Smooth muscle cell (in vitro differentiated cells): ENCODE data around the gene SELENOO. TPM values are rescaled to one million over a fixed set of nuclear protein-coding genes. Genes with fewer than 3 reads are reported as not detected.

Source experiments
- DNase-seq: peaks from one replicate; lab custom pipeline; 2025; ENCODE audit not compliant: unreplicated experiment; lab: John Stamatoyannopoulos, UW
- H2AFZ ChIP-seq: fragments of 200-600 bp; sonication (generic); 2 replicates; pipeline ENCODE4 v1.6.0; 2016; ENCODE audit warnings: antibody characterized with exemption, low read depth, mild to moderate bottlenecking
- H3F3A ChIP-seq: fragments of 200-600 bp; sonication (generic); 2 replicates; pipeline ENCODE4 v1.6.0; 2017; ENCODE audit warnings: antibody characterized with exemption, low read depth
- H3K27ac ChIP-seq: fragments of 200-600 bp; sonication (generic); 2 replicates; pipeline ENCODE4 v1.5.1; 2016; ENCODE audit warnings: low read depth, mild to moderate bottlenecking
- H3K27me3 ChIP-seq: fragments of 200-600 bp; sonication (generic); 2 replicates; pipeline ENCODE4 v1.6.1; 2016; ENCODE audit warnings: low read depth, mild to moderate bottlenecking
- H3K36me3 ChIP-seq: fragments of 200-600 bp; sonication (generic); 2 replicates; pipeline ENCODE4 v1.5.1; 2016; ENCODE audit warnings: low read depth
- H3K4me1 ChIP-seq: fragments of 200-600 bp; sonication (generic); 2 replicates; pipeline ENCODE4 v1.5.1; 2016; ENCODE audit warnings: low read depth
- H3K4me2 ChIP-seq: fragments of 200-600 bp; sonication (generic); 2 replicates; pipeline ENCODE4 v1.6.0; 2016; ENCODE audit warnings: mild to moderate bottlenecking
- H3K4me3 ChIP-seq: fragments of 200-600 bp; sonication (generic); 2 replicates; pipeline ENCODE4 v1.5.1; 2016; ENCODE audit warnings: mild to moderate bottlenecking
- H3K79me2 ChIP-seq: fragments of 200-600 bp; sonication (generic); 2 replicates; pipeline ENCODE4 v1.6.0; 2016; ENCODE audit warnings: low read depth, mild to moderate bottlenecking
- H3K9ac ChIP-seq: fragments of 200-600 bp; sonication (generic); 2 replicates; pipeline ENCODE4 v1.6.0; 2016; ENCODE audit warnings: low read depth
- H3K9me3 ChIP-seq: fragments of 200-600 bp; sonication (generic); replicated peaks from 2 replicates; pipeline ENCODE4 v1.5.1; 2016; ENCODE audit warnings: low read depth
- H4K20me1 ChIP-seq: fragments of 200-600 bp; sonication (generic); 2 replicates; pipeline ENCODE4 v1.6.0; 2016; ENCODE audit warnings: low read depth
- CTCF ChIP-seq: fragments of 200-600 bp; sonication (generic); IDR thresholded peaks from 2 replicates; pipeline ENCODE4 v1.5.1; 2017; ENCODE audit warnings: borderline replicate concordance, mild to moderate bottlenecking, antibody characterized with exemption; ENCODE audit not compliant: insufficient read depth, poor library complexity, severe bottlenecking
- WGBS: methylation state at CpG from one replicate; pipeline ENCODE4 v1.1.7; 2016; ENCODE audit warnings: low lambda C conversion rate; 5-methylcytosine and 5-hydroxymethylcytosine counted together
- polyA plus RNA-seq: library from polyadenylated mRNA; unstranded; fragments of >200 nt; fragmentation: Nextera tagmentation; extraction: Ambion mirVana; gene quantifications from 2 replicates; pipeline ENCODE4 v1.2.1, GENCODE V29; 2016
- total RNA-seq: library from RNA; depleted of rRNA; stranded (reverse); fragments of >200 nt; gene quantifications from 2 replicates; pipeline ENCODE4 v1.2.3, GENCODE V29; 2014

SELENOO gene
- total and polyA plus RNA-seq, 2 experiments from 2014 or later, result 9.0 to 21.3 TPM

- H3K4me1 ChIP-seq, result no peaks in the 10 kb centered on the region
- WGBS, result 93% methylated on average over 23 of the region's 23 CpGs
Observed at GRCh38 chr22:50161508-50162390, 39.1 kb upstream of the SELENOO start.

DNA sequence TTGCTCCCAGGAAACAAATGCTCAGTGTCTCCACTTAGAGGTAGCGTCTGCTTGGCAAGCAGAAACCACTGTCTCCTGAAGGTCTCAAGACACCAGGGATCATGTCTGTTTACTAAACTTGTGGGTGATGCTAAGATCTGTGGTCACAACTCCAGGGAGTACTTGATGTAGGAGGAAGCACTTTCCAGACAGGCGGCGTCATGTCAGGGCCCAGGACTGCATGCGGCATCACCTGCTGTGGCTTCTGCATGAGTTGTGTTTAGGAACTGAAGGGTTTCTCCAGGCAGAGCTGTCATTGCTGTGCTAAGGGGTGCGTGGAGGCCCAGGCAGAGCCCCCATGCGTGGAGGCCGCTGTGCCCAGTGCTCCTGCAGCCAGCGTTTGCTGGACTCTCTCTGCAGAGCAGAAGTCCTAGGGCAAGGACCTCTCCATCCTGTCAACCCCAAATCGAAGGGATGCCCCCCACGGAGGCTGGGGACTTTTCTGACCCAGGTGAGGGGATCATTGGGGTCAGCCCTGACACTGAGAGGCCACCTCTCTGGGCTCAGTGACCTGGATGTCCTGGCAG, 38.3 kb upstream of the SELENOO start:
- WGBS, result 83% methylated on average over 10 of the region's 10 CpGs

More at GRCh38 chr22:50161508-50162390, 39.1 kb upstream of the SELENOO start:
- Histone ChIP-seq H2AFZ (no peak overlapping the region), H3K4me3 (no peak overlapping the region), H3K36me3 (no peaks in the 10 kb centered on the region), H3K9me3 (no peaks in the 10 kb centered on the region), H4K20me1 (no peaks in the 10 kb centered on the region), H3K4me2 (no peak overlapping the region), H3K27ac (no peak overlapping the region), H3K79me2 (no peaks in the 10 kb centered on the region), H3K27me3 (peaks cover 3% of the 10 kb centered on the region), H3F3A (no peaks in the 10 kb centered on the region), H3K9ac (no peak overlapping the region)
- DNase-seq, result no peak
- TF ChIP-seq CTCF, result no peak

GRCh38 chr22:50165436-50166123, 35.2 kb upstream of the SELENOO start:
- no peaks in the 10 kb centered on the region for H3K4me1 ChIP-seq
- no peak for TF ChIP-seq CTCF
- 96% methylated on average over 28 of the region's 28 CpGs for WGBS

More for the DNA sequence above, 38.3 kb upstream of the SELENOO start:
- no peak overlapping the region for H3K9ac ChIP-seq
- H2AFZ ChIP-seq, result no peak overlapping the region
- no peak for TF ChIP-seq CTCF
- no peak overlapping the region for H3K27ac ChIP-seq
- H3K79me2 ChIP-seq, result no peaks in the 10 kb centered on the region
- H4K20me1 ChIP-seq, result no peaks in the 10 kb centered on the region
- H3K36me3 ChIP-seq, result no peaks in the 10 kb centered on the region
- H3K4me1 ChIP-seq, result no peaks in the 10 kb centered on the region
- H3K4me3 ChIP-seq, result no peak overlapping the region
- H3F3A ChIP-seq, result no peaks in the 10 kb centered on the region
- DNase-seq, result no peak
- no peak overlapping the region for H3K4me2 ChIP-seq
- no peaks in the 10 kb centered on the region for H3K9me3 ChIP-seq
- peaks cover 3% of the 10 kb centered on the region for H3K27me3 ChIP-seq

More at GRCh38 chr22:50165436-50166123, 35.2 kb upstream of the SELENOO start:
- H3K36me3 ChIP-seq, result no peaks in the 10 kb centered on the region
- no peak overlapping the region for H3K9ac ChIP-seq
- no peak overlapping the region for H3K4me3 ChIP-seq
- no peak overlapping the region for H3K4me2 ChIP-seq
- no peak overlapping the region for H3K27ac ChIP-seq
- H3K27me3 ChIP-seq, result no peaks in the 10 kb centered on the region
- no peak overlapping the region for H2AFZ ChIP-seq
- no peaks in the 10 kb centered on the region for H3K9me3 ChIP-seq
- no peak for DNase-seq
- no peaks in the 10 kb centered on the region for H3F3A ChIP-seq
- no peaks in the 10 kb centered on the region for H4K20me1 ChIP-seq
- no peaks in the 10 kb centered on the region for H3K79me2 ChIP-seq
